ENCODE data around the gene RPS6KA1. TPM values are rescaled to one million over a fixed set of nuclear protein-coding genes. Genes with fewer than 3 reads are reported as not detected.

RPS6KA1 gene
- total and polyA plus RNA-seq, 2 of the 13 experiments (the other 11 are each of a cell fraction or from before 2014, with no cell fraction given): 19.6 to 24.2 TPM

DNA sequence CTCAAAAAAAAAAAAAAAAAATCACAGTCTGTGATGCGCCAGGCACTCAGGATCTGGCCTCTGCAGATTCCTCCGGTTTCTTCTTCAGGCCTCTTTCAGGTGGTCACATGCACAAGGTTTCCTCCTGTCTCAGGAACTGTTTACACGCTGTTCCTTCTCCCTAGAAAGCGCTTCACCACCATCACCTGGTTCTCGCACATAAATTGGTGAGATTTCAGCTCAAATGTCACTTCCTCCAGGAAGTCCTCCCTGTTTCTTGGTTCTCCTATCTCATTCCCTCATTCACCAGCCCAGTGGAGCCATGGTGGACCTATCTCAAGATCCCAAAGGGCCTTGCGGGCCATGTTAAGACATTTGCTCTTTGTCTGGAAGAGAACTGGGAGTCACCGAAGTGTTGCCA is 30.7 kb upstream of the RPS6KA1 start (continued):
- TF ChIP-seq, protein P1, sequence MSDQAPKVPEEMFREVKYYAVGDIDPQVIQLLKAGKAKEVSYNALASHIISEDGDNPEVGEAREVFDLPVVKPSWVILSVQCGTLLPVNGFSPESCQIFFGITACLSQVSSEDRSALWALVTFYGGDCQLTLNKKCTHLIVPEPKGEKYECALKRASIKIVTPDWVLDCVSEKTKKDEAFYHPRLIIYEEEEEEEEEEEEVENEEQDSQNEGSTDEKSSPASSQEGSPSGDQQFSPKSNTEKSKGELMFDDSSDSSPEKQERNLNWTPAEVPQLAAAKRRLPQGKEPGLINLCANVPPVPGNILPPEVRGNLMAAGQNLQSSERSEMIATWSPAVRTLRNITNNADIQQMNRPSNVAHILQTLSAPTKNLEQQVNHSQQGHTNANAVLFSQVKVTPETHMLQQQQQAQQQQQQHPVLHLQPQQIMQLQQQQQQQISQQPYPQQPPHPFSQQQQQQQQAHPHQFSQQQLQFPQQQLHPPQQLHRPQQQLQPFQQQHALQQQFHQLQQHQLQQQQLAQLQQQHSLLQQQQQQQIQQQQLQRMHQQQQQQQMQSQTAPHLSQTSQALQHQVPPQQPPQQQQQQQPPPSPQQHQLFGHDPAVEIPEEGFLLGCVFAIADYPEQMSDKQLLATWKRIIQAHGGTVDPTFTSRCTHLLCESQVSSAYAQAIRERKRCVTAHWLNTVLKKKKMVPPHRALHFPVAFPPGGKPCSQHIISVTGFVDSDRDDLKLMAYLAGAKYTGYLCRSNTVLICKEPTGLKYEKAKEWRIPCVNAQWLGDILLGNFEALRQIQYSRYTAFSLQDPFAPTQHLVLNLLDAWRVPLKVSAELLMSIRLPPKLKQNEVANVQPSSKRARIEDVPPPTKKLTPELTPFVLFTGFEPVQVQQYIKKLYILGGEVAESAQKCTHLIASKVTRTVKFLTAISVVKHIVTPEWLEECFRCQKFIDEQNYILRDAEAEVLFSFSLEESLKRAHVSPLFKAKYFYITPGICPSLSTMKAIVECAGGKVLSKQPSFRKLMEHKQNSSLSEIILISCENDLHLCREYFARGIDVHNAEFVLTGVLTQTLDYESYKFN (CRISPR knock-in tag; conservative IDR thresholded peaks at IDR 0.05): no peak
- TF ChIP-seq PLRG1 (conservative IDR thresholded peaks at IDR 0.05) (no peak), MAFK (conservative IDR thresholded peaks at IDR 0.05 in 1 of 2, IDR thresholded peaks at IDR 0.05 in 1 of 2; ENCODE audit: low read length in 2 of 2) (no peak), MED8 (CRISPR knock-in tag; IDR thresholded peaks at IDR 0.05; ENCODE audit: insufficient replicate concordance) (no peak), ZNF207 (IDR thresholded peaks at IDR 0.05; ENCODE audit: borderline replicate concordance) (no peak)
- TF ChIP-seq, protein P2, sequence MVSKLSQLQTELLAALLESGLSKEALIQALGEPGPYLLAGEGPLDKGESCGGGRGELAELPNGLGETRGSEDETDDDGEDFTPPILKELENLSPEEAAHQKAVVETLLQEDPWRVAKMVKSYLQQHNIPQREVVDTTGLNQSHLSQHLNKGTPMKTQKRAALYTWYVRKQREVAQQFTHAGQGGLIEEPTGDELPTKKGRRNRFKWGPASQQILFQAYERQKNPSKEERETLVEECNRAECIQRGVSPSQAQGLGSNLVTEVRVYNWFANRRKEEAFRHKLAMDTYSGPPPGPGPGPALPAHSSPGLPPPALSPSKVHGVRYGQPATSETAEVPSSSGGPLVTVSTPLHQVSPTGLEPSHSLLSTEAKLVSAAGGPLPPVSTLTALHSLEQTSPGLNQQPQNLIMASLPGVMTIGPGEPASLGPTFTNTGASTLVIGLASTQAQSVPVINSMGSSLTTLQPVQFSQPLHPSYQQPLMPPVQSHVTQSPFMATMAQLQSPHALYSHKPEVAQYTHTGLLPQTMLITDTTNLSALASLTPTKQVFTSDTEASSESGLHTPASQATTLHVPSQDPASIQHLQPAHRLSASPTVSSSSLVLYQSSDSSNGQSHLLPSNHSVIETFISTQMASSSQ (IDR thresholded peaks at IDR 0.05; ENCODE audit: low read depth): no peak
- TF ChIP-seq, protein P2 (CRISPR knock-in tag; IDR thresholded peaks at IDR 0.05; ENCODE audit: borderline replicate concordance): no peak
- TF ChIP-seq, protein P3, sequence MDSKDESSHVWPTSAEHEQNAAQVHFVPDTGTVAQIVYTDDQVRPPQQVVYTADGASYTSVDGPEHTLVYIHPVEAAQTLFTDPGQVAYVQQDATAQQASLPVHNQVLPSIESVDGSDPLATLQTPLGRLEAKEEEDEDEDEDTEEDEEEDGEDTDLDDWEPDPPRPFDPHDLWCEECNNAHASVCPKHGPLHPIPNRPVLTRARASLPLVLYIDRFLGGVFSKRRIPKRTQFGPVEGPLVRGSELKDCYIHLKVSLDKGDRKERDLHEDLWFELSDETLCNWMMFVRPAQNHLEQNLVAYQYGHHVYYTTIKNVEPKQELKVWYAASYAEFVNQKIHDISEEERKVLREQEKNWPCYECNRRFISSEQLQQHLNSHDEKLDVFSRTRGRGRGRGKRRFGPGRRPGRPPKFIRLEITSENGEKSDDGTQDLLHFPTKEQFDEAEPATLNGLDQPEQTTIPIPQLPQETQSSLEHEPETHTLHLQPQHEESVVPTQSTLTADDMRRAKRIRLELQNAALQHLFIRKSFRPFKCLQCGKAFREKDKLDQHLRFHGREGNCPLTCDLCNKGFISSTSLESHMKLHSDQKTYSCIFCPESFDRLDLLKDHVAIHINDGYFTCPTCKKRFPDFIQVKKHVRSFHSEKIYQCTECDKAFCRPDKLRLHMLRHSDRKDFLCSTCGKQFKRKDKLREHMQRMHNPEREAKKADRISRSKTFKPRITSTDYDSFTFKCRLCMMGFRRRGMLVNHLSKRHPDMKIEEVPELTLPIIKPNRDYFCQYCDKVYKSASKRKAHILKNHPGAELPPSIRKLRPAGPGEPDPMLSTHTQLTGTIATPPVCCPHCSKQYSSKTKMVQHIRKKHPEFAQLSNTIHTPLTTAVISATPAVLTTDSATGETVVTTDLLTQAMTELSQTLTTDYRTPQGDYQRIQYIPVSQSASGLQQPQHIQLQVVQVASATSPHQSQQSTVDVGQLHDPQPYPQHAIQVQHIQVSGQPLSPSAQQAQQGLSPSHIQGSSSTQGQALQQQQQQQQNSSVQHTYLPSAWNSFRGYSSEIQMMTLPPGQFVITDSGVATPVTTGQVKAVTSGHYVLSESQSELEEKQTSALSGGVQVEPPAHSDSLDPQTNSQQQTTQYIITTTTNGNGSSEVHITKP (CRISPR knock-in tag; IDR thresholded peaks at IDR 0.05; ENCODE audit: low read depth): no peak
